ENCODE measurements around the gene RPLP2.

DNA sequence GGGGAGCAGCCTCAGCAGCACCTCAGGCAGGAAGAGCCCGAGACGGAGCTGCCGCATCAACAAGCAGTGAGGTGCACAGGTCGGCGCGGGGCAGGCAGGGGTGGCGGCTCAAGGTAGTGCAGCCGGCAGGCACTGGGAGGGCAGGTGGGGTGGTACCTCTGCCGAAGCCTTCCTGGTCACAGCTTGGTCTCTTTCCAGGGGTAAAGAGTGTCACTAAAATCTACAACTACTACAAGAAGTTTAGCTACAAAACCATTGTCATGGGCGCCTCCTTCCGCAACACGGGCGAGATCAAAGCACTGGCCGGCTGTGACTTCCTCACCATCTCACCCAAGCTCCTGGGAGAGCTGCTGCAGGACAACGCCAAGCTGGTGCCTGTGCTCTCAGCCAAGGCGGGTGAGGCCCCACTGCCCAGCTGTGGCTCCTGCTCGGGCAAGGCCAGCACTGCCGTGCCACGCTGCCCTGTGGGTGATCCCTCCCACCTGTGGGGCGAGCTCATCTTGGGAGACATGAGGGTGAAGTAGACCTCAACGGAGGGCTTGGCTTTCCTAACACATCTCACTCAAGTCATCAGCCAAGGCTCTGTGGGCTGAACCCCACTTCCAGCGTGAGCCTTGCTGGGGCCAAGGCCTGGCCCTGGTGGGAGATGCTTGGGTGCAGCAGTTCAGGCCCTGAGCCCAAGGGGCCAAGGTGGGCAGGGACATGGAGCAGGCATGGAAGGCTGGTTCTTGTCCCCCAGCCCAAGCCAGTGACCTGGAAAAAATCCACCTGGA, 46.0 kb upstream of the RPLP2 start:
- TF ChIP-seq, protein P1, sequence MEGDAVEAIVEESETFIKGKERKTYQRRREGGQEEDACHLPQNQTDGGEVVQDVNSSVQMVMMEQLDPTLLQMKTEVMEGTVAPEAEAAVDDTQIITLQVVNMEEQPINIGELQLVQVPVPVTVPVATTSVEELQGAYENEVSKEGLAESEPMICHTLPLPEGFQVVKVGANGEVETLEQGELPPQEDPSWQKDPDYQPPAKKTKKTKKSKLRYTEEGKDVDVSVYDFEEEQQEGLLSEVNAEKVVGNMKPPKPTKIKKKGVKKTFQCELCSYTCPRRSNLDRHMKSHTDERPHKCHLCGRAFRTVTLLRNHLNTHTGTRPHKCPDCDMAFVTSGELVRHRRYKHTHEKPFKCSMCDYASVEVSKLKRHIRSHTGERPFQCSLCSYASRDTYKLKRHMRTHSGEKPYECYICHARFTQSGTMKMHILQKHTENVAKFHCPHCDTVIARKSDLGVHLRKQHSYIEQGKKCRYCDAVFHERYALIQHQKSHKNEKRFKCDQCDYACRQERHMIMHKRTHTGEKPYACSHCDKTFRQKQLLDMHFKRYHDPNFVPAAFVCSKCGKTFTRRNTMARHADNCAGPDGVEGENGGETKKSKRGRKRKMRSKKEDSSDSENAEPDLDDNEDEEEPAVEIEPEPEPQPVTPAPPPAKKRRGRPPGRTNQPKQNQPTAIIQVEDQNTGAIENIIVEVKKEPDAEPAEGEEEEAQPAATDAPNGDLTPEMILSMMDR (IDR thresholded peaks at IDR 0.05; ENCODE audit: poor library complexity), result no peak
- no peak for TF ChIP-seq EZH2 (IDR thresholded peaks at IDR 0.05; ENCODE audit: borderline replicate concordance)
- TF ChIP-seq EZH2phosphoT487 (IDR thresholded peaks at IDR 0.05; ENCODE audit: low read depth, severe bottlenecking, unreplicated experiment), result no peak
